UCSD-AML1 (cell line): Measurements from ENCODE around the gene RABGAP1.

ENCODE experiments used
- DNase-seq: peaks from one replicate; lab custom pipeline; 2025; ENCODE audit not compliant: unreplicated experiment; lab: John Stamatoyannopoulos, UW

Gene RABGAP1

DNA sequence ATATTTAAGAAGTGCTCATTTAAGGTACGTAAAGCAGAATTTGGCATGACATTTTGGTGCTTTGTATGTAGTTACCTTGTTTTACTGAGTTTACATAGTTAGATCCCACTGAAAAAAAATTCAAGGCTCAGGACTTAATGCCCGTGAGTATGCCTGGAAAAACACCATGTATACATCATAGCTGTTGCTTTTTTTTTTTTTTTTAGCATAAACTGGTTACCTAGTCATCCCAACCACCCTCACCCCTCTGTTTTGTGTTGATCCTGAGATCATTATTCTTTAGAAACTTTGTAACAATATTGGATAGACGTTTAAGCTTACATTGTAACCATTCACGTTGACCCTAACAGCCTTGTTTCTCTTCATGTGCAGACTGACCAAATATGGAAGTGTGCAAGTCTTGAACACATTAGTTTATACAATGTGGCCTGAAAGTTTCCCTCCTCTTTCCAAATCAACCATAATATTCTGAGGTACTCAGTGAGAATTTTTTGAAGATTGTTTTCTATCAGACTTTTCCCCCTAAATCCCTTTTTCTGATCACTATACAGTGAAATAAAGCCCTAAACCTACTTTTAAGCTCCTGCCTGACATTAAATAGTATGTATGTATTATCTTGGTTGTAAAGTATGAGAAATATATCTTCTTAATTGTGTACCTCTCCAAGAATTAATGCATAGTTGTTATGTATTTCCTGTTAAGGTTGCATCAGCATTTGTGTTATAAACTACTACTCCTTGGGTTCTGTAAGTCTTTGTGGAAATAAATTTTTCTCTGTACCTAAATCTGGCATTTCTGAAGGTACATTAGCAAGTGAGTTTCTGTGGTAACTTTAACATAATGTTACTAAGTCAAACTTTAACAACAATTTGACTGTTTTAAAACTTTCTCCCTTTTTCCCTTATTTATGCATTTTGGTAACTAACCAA, 4.4 kb downstream of the RABGAP1 start:
- no peak for DNase-seq

GRCh38 chr9:122946461-122947005, 5.7 kb downstream of the RABGAP1 start:
- no peak for DNase-seq

GRCh38 chr9:122948313-122948712, 7.5 kb downstream of the RABGAP1 start:
- no peak for DNase-seq

GRCh38 chr9:122949696-122950095, 8.9 kb downstream of the RABGAP1 start:
- DNase-seq, result no peak

- DNase-seq, result no peak
Observed at GRCh38 chr9:122950263-122950662, 9.4 kb downstream of the RABGAP1 start.

GRCh38 chr9:122951056-122951455, 10.2 kb downstream of the RABGAP1 start:
- DNase-seq, result no peak

DNA sequence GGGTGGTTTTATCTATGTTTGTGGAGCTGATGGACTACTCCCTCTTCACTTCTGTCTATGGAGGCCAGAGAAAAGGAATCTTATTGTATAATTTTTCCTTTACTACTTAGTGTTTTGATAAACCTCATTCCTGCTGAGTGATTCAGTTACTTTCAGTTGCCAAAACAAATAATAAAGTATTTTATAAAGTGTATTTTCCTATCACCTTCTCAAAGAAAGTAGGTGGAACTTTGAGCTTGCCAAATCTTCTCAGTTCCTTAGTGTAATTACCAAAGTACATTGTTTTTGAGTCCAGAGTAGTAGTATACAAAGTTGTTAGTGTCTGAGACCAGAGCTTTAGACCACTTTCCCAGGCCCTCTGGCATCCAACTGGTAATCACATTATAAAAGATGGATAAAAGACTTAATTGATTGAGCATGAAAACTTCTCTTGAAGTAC, 13.5 kb downstream of the RABGAP1 start:
- DNase-seq, result no peak

DNA sequence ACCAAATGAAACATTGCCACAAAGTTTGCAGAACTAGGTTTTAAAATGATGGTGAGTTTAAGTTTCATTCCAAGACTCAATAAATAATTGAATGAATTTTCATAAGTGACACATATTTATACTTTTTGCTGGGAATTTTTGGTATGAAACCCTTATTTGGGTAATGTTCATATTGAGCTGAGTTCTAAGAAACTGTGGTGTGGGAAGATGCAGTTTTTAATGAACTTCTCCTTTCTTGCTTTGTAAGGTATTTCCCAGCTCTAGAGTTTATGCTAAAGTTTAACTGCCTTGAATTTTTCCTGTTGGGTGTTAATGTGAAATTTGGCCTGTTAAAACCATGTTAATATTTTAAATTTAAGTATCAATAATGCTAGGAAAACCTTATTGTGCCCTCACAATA, 15.1 kb downstream of the RABGAP1 start:
- DNase-seq, result no peak

DNA sequence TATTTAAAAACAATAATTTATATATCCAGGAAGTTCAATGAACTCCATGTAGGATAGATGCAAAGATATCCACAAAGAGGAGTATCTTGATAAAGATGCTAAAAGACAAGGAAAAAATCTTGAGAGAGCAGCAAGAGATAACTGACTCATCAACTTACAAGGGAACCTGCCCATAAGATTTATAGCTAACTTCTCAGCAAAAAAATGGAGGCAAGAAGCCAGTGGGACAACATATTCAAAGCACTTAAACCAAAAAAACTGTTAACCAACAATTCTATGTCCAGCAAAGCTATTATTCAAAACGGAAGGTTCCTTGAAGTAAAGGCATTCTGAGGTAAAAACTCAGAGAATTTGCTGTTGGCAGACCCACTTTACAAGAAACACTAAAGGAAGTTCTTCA, 20.3 kb downstream of the RABGAP1 start:
- no peak for DNase-seq

DNA sequence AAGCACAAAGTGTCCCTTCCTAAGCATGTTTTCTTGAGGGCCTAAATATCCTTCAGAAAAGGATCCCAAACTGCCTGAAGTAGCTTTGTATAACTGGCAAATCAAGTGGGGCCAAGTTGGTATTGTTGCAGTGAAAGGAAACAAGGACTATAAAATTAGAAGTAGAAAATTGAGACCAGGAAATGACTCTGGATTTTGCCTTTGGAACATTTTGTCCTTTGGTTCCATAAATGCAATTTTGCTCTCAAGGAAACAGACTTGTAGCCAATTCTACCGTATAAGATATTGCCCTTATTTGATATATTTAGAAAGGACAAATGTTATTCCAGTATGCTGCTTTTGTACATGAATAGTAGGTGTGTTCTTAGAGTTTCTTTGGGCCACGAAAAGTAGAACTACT, 34.4 kb downstream of the RABGAP1 start:
- DNase-seq, result no peak

DNA sequence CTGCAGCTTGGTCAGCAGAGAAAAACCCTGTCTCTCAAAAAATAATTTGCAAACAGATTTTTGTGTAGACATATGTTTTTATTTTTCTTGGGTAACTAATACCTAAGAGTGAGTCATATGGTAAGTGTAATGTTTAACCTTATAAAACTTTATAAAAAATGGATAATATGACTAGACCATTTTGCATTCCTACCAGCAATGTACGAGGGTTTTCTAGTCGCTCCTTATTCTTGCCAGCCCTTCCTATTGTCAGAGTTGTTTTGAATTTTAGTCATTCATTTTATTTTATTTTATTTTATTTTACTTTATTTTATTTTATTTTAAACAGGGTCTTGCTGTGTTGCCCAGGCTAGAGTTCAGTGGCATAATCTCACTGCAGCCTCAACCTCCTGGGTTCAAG, 37.8 kb downstream of the RABGAP1 start:
- DNase-seq, result no peak

DNA sequence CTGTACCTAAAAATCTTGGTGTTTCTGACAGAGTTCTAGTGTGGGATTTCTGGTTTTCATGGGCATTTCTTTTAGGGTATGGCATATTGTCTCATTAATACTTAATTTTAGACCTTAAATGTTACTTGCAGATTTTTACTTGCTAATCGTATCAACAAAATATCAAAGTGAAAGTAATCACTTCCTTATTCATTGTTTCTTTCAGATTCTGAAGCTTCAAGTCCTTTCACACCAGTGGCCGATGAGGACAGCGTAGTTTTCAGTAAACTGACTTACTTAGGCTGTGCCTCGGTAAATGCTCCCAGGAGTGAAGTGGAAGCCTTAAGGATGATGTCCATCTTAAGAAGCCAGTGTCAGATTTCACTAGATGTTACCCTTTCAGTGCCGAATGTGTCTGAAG, 45.2 kb downstream of the RABGAP1 start:
- no peak for DNase-seq

- DNase-seq, result no peak
Observed at GRCh38 chr9:122988141-122988540, 47.3 kb downstream of the RABGAP1 start.

- DNase-seq, result no peak
Observed at GRCh38 chr9:122988920-122989621, 48.3 kb downstream of the RABGAP1 start.

- DNase-seq, result no peak
Observed at GRCh38 chr9:122991370-122991830, 50.6 kb downstream of the RABGAP1 start.

GRCh38 chr9:122996586-122996985, 55.8 kb downstream of the RABGAP1 start:
- DNase-seq, result no peak

DNA sequence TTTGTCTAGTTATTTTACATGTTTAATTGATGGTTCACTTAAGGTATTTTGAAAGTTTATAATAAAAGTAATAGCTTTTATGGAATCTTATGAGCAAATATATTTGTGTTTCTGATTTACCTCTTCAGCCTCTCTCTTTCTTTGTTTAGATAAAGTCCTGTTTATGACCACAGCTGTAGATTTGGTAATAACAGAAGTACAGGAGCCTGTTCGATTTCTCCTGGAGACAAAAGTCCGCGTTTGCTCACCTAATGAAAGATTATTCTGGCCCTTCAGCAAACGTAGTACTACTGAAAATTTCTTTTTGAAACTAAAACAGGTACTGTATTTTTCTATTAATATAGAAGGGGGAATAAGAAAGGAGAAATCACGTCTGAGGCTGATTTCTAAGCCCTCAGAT, 57.6 kb downstream of the RABGAP1 start:
- no peak for DNase-seq

- DNase-seq, result no peak
Observed at GRCh38 chr9:123000371-123001068, 59.7 kb downstream of the RABGAP1 start.

GRCh38 chr9:123002754-123003153, 61.9 kb downstream of the RABGAP1 start:
- DNase-seq, result no peak

DNA sequence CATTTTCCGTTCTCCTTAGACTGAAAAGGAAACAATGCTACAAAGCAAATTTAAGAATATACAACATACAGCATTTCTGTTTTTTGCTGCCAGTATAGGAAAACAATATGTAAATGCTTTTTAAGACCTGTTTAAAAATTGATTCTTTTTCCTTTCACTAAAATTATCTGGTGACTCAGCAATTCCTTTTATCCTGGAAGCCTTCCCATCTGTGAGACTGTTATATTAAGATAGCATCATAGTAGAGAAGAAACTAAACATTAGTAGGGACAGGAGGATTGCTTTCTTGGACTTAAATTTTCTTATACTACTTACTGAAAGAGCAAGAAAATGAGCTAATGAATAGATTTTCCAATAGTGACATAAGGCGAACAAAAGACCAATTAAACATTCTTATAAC, 62.6 kb downstream of the RABGAP1 start:
- no peak for DNase-seq

DNA sequence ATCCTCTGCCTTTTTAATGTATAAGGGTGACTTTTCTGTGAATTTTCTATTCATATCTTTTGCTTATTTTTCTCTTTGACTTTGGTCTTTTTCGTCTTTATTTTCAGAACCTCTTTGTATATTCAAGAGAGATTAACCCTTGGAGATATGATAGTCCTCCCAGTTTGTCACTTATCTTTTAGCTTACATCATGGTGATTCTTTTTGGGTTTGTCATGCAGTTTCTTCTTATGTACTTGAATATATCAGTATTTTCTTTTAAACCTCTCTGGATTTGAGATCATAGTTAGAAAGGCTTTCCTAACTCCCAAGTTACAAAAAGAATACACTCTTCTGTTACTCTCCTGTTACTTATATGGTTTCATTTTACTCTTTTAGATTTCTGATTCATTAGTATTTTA, 65.1 kb downstream of the RABGAP1 start:
- DNase-seq, result no peak
